ENCODE results near the gene ERGIC1. TPM values are rescaled to one million over a fixed set of nuclear protein-coding genes. Genes with fewer than 3 reads are reported as not detected.

Gene ERGIC1
- total RNA-seq, 1 donor from 2014 or later = 105 TPM

DNA sequence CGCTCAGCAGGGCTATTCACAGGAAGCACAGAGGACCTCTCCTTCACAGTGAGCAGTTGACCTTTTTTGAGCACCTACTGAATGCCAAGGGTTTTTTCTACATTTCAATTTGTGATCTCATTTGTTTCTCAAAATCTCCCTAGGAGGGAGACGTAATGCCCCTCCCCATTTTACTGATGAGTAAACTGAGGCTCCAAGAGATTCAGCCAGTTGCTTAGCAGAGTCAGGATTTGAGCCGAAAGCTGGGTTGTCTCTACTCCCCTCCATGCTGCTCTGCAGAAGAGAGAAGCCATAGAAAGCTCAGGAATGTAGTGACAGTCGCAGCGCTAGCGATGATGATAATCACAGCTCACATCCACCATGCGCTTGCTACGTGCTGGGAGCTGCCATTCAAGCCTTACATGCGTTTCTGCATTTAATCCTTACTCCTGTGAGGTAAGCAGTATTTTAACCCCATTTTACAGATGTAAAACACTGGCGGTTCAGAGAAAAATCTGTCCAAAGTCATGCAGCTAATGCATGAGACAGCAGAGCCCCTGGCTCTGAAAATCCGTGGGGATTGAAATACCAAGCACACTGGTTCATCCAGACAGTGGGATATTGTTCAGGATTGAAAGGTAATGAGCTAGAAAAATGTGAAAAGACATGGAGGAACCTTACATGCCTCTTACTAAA, 33.8 kb downstream of the ERGIC1 start:
- Mint-ChIP-seq H3K4me1 (ENCODE audit: unreplicated experiment) (peaks cover 22% of the 10 kb centered on the region), H3K27me3 (no peaks in the 10 kb centered on the region), H3K27ac (no peak overlapping the region), H3K9me3 (no peaks in the 10 kb centered on the region), H3K36me3 (no peaks in the 10 kb centered on the region), H3K4me3 (no peak overlapping the region)
- TF ChIP-seq, protein P1, sequence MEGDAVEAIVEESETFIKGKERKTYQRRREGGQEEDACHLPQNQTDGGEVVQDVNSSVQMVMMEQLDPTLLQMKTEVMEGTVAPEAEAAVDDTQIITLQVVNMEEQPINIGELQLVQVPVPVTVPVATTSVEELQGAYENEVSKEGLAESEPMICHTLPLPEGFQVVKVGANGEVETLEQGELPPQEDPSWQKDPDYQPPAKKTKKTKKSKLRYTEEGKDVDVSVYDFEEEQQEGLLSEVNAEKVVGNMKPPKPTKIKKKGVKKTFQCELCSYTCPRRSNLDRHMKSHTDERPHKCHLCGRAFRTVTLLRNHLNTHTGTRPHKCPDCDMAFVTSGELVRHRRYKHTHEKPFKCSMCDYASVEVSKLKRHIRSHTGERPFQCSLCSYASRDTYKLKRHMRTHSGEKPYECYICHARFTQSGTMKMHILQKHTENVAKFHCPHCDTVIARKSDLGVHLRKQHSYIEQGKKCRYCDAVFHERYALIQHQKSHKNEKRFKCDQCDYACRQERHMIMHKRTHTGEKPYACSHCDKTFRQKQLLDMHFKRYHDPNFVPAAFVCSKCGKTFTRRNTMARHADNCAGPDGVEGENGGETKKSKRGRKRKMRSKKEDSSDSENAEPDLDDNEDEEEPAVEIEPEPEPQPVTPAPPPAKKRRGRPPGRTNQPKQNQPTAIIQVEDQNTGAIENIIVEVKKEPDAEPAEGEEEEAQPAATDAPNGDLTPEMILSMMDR (conservative IDR thresholded peaks at IDR 0.05) = no peak
- no peak for DNase-seq (ENCODE audit: extremely low spot score, unreplicated experiment)

- Mint-ChIP-seq H3K36me3 (no peaks in the 10 kb centered on the region), H3K27ac (peak overlapping the region; percentile 26), H3K9me3 (no peaks in the 10 kb centered on the region), H3K4me3 (no peak overlapping the region), H3K27me3 (no peaks in the 10 kb centered on the region), H3K4me1 (ENCODE audit: unreplicated experiment) (peaks cover 24% of the 10 kb centered on the region)
- DNase-seq (ENCODE audit: extremely low spot score, unreplicated experiment) = no peak
- TF ChIP-seq, protein P1 (conservative IDR thresholded peaks at IDR 0.05) = no peak
Measured at GRCh38 chr5:172868436-172868923, 34.4 kb downstream of the ERGIC1 start.

GRCh38 chr5:172868924-172869591, 35.0 kb downstream of the ERGIC1 start:
- no peak for DNase-seq (ENCODE audit: extremely low spot score, unreplicated experiment)
- no peak overlapping the region for H3K4me3 Mint-ChIP-seq
- H3K27me3 Mint-ChIP-seq = no peaks in the 10 kb centered on the region
- no peaks in the 10 kb centered on the region for H3K36me3 Mint-ChIP-seq
- no peaks in the 10 kb centered on the region for H3K9me3 Mint-ChIP-seq
- H3K27ac Mint-ChIP-seq = no peak overlapping the region
- H3K4me1 Mint-ChIP-seq (ENCODE audit: unreplicated experiment) = peaks cover 24% of the 10 kb centered on the region
- TF ChIP-seq, protein P1 (conservative IDR thresholded peaks at IDR 0.05) = no peak

- Mint-ChIP-seq H3K36me3 (no peaks in the 10 kb centered on the region), H3K27me3 (no peaks in the 10 kb centered on the region), H3K27ac (no peak overlapping the region), H3K4me1 (ENCODE audit: unreplicated experiment) (peaks cover 24% of the 10 kb centered on the region), H3K4me3 (no peak overlapping the region), H3K9me3 (no peaks in the 10 kb centered on the region)
- TF ChIP-seq, protein P1 (conservative IDR thresholded peaks at IDR 0.05) = no peak
- DNase-seq (ENCODE audit: extremely low spot score, unreplicated experiment) = no peak
Measured at GRCh38 chr5:172869691-172870090, 35.6 kb downstream of the ERGIC1 start.

- TF ChIP-seq, protein P1 (conservative IDR thresholded peaks at IDR 0.05) = no peak
- Mint-ChIP-seq H3K27me3 (no peaks in the 10 kb centered on the region), H3K4me1 (ENCODE audit: unreplicated experiment) (peaks cover 24% of the 10 kb centered on the region), H3K27ac (no peak overlapping the region), H3K9me3 (no peaks in the 10 kb centered on the region), H3K36me3 (no peaks in the 10 kb centered on the region), H3K4me3 (no peak overlapping the region)
- DNase-seq (ENCODE audit: extremely low spot score, unreplicated experiment) = no peak
Measured at GRCh38 chr5:172870291-172870714, 36.3 kb downstream of the ERGIC1 start.
